AG20443 (cell line): ENCODE measurements around the gene NRTN.
A peak's percentile ranks its signal among the peaks of the same experiment; 100 is the strongest.
"Not testable (repeated sequence)": the region's sequence is repeated elsewhere in the genome, so short reads cannot be mapped to it uniquely, and the experiment has no call there.

Source experiments
- DNase-seq: peaks from one replicate; pipeline ENCODE4 v3.0.0; 2012; ENCODE audit warnings: low spot score, mixed read lengths

Gene NRTN

GRCh38 chr19:5838353-5839064 is 33.6 kb downstream of the NRTN start:
- no peak for DNase-seq

GRCh38 chr19:5839065-5840017 is 34.5 kb downstream of the NRTN start, which contains the start of gene FUT6:
FUT6 (minus strand) TSS chr19:5839702; CDS start chr19:5832567, 7,135 bp downstream.
- DNase-seq = no peak

GRCh38 chr19:5841735-5842111 is 36.9 kb downstream of the NRTN start:
- DNase-seq = not testable (repeated sequence)

GRCh38 chr19:5843295-5843927 is 38.5 kb downstream of the NRTN start:
- DNase-seq = no peak

DNA sequence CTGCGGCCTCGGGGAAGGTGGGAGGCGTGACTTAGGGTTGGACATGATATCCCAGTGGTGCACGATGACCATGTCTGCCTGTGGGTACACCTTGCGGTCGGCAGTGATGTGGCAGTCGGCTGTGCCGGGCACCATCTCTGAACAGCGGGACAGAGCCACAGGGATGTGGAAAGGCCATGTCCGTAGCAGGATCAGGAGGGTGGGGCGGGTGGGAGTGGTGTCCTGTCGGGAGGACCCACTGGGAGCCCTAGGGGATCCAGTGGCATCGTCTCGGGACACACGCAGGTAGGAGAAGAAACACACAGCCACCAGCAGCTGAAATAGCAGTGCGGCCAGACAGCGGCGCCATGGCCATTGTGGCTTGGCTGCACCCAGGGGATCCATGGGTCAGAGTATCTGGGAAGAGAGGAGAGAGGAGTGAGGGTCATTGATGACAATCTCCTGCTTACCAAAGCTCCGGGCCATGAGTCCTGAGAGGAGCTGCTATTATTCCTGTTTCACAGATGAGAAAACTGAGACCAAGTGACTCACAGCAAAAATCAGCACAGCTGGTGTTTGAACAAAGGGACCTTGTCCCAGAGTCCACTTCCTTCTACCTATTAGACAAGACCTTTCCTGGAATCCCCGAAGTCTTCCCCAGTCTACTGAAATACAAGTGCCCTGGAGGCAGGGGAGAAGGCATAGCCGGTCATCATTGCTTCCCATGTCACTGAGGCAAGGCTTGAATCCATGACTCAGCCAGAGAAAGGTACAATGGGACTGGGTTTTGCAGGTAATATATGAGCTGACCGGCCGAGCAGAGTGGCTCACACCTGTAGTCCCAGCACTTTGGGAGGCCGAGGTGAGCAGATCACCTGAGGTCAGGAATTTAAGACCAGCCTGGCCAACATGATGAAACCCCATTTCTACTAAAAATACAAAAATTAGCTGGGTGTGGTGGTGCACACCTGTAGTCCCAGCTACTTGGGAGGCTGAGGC is 39.9 kb downstream of the NRTN start:
- no peak for DNase-seq

DNA sequence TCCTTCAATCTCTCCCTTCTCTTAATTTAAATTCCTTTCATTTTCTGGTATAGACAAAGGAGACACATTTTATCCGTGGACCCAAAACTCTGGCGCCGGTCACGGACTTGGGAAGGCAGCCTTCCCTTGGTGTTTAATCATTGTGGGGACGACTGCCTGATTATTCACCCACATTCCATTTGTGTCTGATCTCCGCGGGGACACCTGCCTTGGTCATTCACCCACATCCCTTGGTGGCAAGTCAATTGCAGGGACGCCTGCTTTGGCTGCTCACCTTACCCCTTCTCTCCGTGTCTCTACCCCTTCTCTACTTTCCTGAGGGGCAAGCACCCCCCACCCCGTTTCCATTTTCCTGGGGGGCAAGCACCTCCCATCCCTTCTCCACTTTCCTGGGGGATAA is 43.0 kb downstream of the NRTN start:
- not testable (repeated sequence) for DNase-seq

DNA sequence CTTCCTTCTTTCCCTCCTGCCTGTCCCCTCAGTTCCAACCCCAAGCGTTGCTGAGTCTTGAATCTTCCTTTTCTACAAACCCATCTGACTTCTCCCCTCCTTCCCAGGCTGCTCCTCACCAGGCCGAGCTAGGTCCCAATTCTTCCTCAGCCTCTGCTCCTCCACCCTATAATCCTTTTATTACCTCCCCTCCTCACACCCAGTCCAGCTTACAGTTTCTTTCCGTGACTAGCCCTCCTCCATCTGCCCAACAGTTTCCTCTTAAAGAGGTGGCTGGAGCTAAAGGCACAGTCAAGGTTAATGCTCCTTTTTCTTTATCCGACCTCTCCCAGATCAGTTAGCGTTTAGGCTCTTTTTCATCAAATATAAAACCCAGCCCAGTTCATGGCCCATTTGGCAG is 43.8 kb downstream of the NRTN start:
- not testable (repeated sequence) for DNase-seq

GRCh38 chr19:5850189-5850588 is 45.3 kb downstream of the NRTN start:
- DNase-seq = no peak

- peak; percentile 58 for DNase-seq
Measured at GRCh38 chr19:5850743-5851293, 46.0 kb downstream of the NRTN start.

GRCh38 chr19:5851302-5851701 is 46.4 kb downstream of the NRTN start, which contains the start of gene FUT3:
FUT3 (minus strand) TSS chr19:5851449.
- no peak for DNase-seq

- DNase-seq = peak; percentile 9
Measured at GRCh38 chr19:5854121-5854520, 49.3 kb downstream of the NRTN start.

DNA sequence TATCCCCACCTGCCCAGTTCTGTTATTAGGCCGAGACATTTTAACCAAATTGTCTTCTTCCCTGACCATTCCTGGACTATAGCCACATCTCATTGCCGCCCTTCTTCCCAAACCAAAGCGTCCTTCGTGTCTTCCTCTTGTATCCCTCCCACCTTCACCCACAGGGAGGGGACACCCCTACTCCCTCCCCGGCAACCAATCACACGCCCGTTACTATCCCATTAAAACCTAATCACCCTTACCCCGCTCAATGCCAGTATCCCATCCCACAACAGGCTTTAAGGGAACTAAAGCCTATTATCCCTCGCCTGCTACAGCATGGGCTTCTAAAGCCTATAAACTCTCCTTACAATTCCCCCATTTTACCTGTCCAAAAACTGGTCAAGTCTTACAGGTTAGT is 50.3 kb downstream of the NRTN start:
- DNase-seq = peak; percentile 1

GRCh38 chr19:5857203-5858081 is 52.6 kb downstream of the NRTN start:
- DNase-seq = no peak

GRCh38 chr19:5863030-5863665 is 58.3 kb downstream of the NRTN start:
- no peak for DNase-seq

- no peak for DNase-seq
Measured at GRCh38 chr19:5864013-5864720, 59.3 kb downstream of the NRTN start.

DNA sequence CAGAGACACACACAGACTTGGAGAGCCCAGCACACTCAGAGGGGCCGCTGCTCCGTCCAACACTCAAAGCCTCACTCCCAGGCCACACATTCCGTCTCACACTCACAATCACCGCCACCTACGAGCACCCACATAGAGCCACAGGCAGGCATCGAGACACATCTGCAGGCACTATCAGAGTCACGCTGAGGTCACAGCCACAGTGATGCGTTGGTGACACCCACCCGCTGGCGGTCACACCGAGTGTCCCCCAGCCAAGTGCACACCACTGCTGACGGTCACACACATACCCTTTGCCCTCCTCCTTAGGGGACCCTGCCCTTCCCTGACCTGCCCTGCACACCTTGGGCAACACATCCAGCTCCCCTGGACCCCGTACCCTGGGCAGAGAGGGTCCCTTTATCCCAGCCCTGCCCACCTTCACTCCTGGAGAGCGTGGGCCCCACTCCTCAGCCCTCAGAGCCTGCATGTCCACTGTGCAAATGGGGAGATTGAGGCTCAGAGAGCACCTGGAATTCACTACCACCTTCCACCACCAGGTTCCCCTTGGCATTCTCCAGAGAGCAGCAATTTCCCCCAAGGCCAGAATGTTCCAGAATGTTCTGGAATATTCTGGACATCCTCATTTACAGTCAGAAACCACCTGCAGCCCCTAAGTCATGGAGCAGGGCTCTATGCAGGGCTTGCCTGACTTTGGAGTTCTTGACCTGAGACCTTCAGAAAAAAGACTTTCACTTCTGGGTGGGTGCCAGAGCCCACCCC is 60.0 kb downstream of the NRTN start:
- DNase-seq = peak; percentile 11

DNA sequence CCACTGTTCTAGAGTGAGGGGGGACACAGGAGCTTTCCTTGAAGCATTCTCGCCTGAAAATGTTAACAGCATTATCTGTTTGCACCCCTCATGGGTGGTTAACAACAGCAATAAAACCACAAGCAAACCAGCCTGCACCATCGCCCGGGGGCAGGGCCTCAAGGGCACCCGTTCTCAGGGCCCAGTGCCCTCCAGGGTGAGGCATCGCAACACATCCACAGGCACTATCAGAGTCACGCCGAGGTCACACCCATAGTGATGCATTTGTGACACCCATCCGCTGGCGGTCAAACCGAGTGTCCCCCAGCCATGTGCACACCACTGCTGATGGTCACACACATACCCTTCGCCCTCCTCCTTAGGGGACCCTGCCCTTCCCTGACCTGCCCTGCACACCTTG is 60.9 kb downstream of the NRTN start:
- no peak for DNase-seq
